ENCODE results near the gene TNS1. TPM values are rescaled to one million over a fixed set of nuclear protein-coding genes. Genes with fewer than 3 reads are reported as not detected.

The TNS1 gene
- total RNA-seq, 1 experiment from 2014 or later: 3.4 TPM

DNA sequence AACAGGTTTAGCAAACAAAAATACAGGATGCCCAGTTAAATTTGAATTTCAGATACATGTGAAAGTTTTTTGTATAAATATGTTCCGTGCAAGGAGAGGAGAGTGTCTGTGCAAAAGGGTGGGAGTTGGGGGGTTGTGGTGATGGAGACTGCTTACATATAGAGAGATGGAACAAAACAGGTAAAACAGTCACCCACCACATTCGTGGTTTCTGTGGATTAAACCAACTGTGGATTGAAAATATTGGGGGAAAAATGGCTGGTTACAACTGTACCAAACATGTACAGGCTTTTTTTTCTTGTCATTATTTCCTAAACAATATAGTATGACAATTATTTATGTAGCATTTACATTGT is 245.7 kb downstream of the TNS1 start:
- Histone ChIP-seq H3K14ac (ENCODE audit: insufficient read depth, low read length) (no peak overlapping the region), H3K9ac (ENCODE audit: extremely low read depth, insufficient read length, low read length) (no peak overlapping the region), H4K8ac (replicated peaks; ENCODE audit: insufficient read length, low read depth, low read length) (no peak overlapping the region), H3K79me1 (ENCODE audit: insufficient read depth, low read depth, low read length, poor library complexity, severe bottlenecking) (no peaks in the 10 kb centered on the region), H4K20me1 (ENCODE audit: control insufficient read depth, insufficient read depth, insufficient read length) (no peaks in the 10 kb centered on the region), H3K9me3 (ENCODE audit: control insufficient read depth, low read depth, low read length) (no peaks in the 10 kb centered on the region), H3K4me2 (ENCODE audit: insufficient read depth, insufficient read length, low read length) (no peak overlapping the region), H2BK120ac (ENCODE audit: low read depth, low read length, poor library complexity, severe bottlenecking) (no peak overlapping the region), H3K4me1 (ENCODE audit: insufficient read depth, low read length) (no peaks in the 10 kb centered on the region), H3K23ac (ENCODE audit: insufficient read length, low read depth, low read length) (no peak overlapping the region), H2AK5ac (ENCODE audit: insufficient read length, low read length) (no peak overlapping the region), H4K5ac (ENCODE audit: insufficient read length, low read depth, low read length) (no peak overlapping the region), H3K27ac (ENCODE audit: insufficient read length, low read depth, low read length) (no peak overlapping the region), H2BK20ac (ENCODE audit: low read depth, low read length, poor library complexity, severe bottlenecking) (no peak overlapping the region), H4K91ac (ENCODE audit: insufficient read length, low read depth, low read length) (no peak overlapping the region), H3K79me2 (ENCODE audit: insufficient read depth, low read length) (no peaks in the 10 kb centered on the region), H3K18ac (ENCODE audit: insufficient read length, low read depth, low read length) (no peak overlapping the region), H3K27me3 (ENCODE audit: insufficient read depth, low read length) (no peaks in the 10 kb centered on the region; the same call in 1 of the 2 replicates), H2BK15ac (ENCODE audit: low read depth, low read length) (no peak overlapping the region), H2BK5ac (ENCODE audit: insufficient read length, low read length) (no peak overlapping the region), H2AFZ (ENCODE audit: low read length) (no peak overlapping the region), H3T11ph (ENCODE audit: low read length) (no peak overlapping the region), H3K23me2 (ENCODE audit: insufficient read length, low read depth, low read length, poor library complexity, severe bottlenecking) (peaks cover 2% of the 10 kb centered on the region), H3K4ac (ENCODE audit: low read depth, low read length) (no peak overlapping the region), H3K56ac (ENCODE audit: insufficient read length, low read depth, low read length) (no peak overlapping the region), H2BK12ac (ENCODE audit: insufficient read length, low read depth, low read length) (no peak overlapping the region)
- TF ChIP-seq, protein P1, sequence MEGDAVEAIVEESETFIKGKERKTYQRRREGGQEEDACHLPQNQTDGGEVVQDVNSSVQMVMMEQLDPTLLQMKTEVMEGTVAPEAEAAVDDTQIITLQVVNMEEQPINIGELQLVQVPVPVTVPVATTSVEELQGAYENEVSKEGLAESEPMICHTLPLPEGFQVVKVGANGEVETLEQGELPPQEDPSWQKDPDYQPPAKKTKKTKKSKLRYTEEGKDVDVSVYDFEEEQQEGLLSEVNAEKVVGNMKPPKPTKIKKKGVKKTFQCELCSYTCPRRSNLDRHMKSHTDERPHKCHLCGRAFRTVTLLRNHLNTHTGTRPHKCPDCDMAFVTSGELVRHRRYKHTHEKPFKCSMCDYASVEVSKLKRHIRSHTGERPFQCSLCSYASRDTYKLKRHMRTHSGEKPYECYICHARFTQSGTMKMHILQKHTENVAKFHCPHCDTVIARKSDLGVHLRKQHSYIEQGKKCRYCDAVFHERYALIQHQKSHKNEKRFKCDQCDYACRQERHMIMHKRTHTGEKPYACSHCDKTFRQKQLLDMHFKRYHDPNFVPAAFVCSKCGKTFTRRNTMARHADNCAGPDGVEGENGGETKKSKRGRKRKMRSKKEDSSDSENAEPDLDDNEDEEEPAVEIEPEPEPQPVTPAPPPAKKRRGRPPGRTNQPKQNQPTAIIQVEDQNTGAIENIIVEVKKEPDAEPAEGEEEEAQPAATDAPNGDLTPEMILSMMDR (conservative IDR thresholded peaks at IDR 0.05): no peak
- WGBS (ENCODE audit: extremely low coverage, insufficient read length, low lambda C conversion rate): no CpG with 5 or more reads among the region's 2 CpGs
- no peak for DNase-seq
- Mint-ChIP-seq H3K27me3 (ENCODE audit: low read depth) (peaks cover 27% of the 10 kb centered on the region), H3K4me1 (peaks cover 6 to 20% of the 10 kb centered on the region in 2 experiments), H3K4me3 (no peak overlapping the region), H3K27ac (no peak overlapping the region), H3K36me3 (ENCODE audit: insufficient read depth in 1 of 3, low read depth in 3 of 3) (peaks cover 4 to 6% (median 5%) of the 10 kb centered on the region in 3 experiments; a peak in 6 of 7 replicates), H3K9me3 (peaks cover 7 to 9% of the 10 kb centered on the region in 2 experiments)
